Limb (tissue), 2 donors: ENCODE results near the gene C17orf100.
A peak's percentile ranks its signal among the peaks of the same experiment; 100 is the strongest.

ENCODE experiments used
- DNase-seq, 2 donors: peaks; one replicate each; pipeline ENCODE4 v3.0.0-alpha.2; 2016; ENCODE audit errors: extremely low spot score in 2 of 2

C17orf100 gene

DNA sequence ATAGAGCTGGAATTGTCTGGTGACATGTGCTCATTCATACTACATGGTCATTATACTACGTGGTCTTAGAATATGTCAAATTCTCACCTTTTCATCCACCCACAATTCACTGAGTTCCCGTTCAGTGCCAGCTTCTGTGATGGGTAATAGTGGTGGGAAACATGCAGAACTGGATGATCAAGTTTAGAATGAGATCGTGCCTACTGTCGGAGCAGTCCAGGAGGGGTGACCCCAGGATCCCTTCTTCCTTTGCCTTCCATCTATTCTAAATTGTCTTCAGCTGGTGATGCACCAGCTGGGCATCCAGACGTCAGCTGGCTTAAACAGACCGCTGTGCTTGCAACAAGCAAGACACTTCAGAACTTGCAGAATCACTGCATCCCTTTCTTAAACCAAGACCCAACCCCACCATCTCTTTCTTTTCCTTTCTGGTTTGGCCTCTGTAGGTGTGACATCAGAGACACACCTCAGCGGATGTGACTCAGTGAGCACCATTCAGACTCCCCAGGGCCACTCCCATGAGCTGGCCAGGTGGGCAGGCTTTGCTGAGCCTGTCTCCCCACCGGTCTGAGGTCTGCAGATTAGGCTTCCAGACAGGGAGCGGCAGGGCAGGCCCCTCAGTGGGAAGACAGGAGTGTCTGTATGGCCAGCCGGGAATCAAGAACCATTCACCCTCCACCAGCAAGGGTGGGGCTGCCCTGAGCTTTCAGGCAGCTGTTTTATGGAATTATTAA lies 18.1 kb downstream of the C17orf100 start:
- no peak for DNase-seq

DNA sequence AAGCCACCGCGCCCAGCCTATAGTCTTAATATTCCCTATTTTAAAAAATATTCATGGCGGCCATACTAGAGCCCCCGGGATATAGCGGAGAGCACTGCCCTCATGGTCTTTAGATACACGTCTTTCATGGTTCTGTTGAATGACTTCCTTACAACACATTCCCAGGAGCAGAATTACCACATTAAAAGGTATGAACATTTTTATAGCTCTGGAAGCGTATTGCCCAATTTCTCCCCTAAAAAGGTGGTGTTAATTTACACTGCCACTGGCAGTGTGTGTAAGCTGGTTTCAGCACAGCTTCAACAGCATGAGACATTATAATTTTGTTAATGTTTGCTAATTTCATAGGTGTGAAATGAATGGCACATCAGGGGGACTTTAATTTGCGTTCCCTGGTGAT lies 19.0 kb downstream of the C17orf100 start:
- no peak for DNase-seq

DNA sequence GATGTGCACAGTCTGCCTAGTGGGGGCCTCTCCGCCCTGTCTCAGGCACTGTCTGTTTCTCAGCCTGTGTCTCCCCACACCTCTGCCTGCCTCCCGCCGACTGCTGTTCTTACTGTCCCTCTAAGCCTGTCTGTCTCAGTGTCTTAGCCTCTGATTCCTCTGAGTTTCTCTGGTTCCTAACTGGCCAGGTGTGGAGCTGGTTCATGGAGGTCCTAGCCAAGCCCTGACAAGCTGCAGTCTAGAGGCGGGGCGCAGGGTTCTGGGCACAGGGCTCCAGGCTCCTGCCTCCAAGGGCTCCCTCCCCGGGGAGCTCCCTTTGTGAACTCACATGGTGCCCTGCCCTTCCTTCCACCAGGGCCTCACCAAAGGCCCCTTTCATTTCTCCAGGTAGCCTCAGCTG lies 19.4 kb downstream of the C17orf100 start:
- DNase-seq, result no peak

DNA sequence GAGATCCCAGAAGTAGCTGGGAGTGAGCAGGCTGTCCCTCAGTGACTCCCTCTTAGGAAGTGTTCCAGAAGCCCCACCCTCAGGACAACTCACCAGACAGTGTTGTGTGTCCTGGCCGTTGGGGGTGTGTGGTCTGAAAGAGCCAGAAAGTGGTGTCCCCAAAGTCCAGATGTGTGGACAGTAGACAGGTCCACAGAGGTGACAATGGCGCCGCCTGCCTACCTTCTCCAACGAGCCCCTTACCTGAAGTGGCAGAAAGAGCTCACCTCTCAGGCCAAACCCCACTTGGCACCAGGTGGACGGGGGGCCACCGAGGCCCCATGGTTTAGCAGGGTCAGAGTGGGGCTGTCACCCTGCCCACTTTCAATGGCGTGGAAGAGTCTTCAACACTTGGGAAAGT lies 19.9 kb downstream of the C17orf100 start:
- no peak for DNase-seq

DNA sequence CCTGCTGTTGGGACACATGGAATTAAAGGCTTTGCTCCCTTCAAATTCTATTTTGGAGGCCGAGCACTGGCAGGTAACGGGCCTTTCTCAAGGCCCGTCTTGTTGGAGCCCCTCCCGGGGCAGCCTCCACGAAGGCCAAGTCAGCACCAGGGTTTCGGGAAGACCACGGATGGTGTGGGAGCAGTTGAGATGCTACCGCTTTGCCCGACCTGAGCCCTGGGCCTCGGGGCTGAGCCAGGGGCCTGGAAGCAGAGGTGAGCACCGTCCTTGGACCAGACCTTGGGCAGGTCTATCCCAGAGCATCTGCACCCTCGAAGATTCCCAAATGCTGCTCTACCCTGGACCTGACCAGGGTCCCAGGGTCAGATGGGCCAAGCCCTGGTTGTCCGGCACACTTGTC lies 23.0 kb downstream of the C17orf100 start:
- no peak for DNase-seq

DNA sequence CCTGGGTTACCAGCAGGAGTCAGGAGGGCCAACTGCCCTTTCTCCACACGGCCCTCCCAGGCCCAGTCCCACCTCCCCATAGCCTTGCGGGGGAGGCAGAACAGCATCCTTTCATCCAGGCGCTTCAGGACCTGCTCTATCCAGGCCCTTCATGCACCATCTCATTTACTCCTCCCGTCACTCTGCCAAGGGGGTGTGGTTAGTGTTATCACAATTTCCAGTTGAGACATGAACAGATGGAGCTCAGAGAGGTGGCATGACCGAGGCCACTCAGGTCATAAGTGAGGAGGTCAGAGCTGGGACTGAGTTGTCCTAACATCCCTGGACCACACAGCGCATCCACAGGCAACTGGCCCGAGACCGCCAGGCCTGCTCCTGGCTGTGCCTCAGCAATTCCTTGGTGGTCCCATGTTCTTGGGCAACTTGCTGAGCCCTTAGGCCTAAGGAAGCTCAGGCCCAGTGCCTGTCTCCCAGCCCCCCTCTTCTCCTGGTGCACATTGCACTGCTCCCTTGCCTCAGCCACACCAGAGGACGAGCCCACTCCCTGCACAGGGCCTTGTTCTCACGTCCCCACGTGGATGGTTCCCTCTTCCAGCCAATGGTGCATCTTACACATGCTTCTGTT lies 23.8 kb downstream of the C17orf100 start:
- no peak for DNase-seq

DNA sequence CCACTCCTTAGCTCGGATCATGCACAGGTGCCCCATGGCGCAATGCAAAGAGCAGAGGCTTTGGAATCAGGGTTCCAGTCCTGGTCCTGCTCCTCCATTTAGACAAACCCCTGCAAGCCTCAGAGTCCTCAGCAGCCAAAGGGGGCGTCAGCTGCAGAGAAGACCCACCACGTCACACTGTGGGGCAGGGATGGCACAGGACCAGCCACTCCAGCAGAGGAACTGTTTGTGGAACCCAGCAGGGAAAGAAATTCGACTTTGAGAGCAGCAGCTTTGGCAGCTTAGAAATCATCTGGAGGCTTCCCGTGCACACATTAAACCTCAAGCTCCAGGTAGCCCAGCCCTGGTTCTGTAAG lies 25.2 kb downstream of the C17orf100 start:
- no peak for DNase-seq

DNA sequence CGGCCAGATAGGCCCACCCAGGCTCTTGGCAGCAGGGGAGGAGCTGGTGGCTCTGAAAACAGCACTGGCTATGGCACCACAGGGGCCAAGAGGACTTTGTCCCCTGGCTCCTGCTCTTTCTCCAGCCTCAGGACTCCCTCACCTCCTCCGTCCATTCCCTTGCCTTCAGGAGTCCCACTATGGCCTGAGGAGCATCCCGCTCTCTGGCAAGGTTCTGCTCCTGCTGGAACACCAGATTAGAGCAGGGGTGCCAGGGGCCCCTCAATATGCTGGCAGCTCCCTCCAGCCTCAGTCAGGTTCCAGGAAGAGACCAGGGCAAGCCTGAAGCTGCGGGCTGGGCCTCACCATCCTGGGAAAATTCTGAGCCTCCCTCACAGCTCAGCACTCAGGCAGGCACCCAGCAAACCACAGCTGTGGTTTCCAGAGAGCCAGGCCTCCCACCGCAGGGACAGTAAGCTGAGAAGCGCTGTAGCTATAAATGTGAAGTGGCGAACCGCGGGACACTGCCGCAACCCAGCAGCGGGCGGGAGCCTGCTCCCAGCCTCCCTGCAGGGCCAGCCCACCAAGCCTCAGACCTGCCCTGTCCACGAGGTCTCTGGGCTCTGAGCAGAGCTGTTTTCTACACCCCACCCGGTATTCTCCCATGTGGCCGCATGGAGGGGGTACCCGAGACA lies 25.7 kb downstream of the C17orf100 start:
- DNase-seq, result peak in 1 of 2 donors; percentile 33

DNA sequence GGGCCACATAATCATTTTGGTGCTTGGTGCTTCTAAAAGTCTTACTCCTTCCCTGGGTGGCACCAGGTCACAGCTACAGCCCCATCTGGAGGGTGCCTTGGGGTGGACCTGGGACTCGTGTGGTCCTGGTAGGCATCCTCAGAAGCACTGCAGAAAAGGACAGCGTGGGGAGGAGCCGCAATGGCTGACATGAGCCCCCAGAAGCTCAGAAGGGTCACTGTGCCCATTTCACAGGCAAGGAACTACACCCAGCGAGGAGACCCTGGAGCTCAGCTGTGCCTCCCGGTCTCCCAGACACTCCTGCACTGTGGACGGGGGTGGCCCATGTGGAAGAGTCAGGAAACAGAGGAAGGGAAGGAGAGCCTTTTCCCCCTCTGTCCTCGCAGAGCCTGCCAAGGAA lies 26.4 kb downstream of the C17orf100 start:
- DNase-seq, result no peak

DNA sequence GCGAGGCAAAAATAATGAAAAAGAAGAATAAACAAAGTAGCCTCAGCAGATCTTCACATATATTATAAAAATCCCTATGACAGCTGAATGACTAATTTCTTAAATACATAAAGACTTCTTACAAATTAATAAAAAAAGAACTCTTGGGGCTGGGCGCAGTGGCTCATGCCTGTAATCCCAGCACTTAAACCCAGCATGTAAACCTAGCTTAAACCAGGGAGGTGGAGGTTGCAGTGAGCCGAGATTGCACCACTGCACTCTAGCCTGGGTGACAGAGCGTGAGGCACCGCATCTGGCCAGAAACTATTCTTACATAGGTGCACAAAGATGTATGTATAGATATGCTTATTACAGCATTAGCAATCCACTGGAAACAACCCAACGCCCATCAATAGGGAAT lies 27.7 kb downstream of the C17orf100 start:
- DNase-seq, result no peak

DNA sequence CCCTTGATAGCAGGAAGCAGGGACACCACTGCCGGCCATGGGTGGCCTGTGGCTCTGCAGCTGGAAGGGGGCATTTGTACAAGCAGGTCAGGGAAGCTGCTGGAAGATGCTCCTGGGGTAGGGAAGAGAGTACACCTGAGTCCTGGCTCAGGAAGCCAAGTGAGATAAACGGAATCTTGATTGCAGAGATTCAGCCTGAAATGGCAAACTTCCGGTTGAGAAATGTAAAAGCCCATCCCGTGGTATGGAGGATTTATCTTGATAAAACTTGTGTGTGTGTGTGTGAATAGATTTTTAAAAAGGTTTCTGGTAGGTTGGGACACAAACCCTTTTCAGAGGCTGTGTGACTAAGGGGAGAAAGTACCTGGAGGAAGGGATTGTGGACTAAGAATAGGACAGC lies 29.6 kb downstream of the C17orf100 start:
- no peak for DNase-seq

DNA sequence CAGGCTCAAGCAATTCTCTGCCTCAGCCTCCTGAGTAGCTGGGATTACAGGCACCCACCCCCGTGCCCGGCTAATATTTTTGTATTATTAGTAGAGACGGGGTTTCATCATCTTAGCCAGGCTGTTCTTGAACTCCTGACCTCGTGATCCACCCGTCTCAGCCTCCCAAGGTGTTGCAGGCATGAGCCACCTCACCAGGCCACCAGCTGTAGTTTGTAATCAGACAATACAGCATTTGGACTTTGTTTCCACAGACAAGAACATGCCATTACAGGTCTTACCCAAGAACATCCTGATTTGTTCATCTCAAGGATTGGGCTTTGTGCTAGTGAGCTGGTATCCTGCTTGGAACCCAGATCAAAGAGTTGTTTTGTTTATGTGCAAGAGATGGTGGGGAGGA lies 30.1 kb downstream of the C17orf100 start:
- DNase-seq, result no peak

DNA sequence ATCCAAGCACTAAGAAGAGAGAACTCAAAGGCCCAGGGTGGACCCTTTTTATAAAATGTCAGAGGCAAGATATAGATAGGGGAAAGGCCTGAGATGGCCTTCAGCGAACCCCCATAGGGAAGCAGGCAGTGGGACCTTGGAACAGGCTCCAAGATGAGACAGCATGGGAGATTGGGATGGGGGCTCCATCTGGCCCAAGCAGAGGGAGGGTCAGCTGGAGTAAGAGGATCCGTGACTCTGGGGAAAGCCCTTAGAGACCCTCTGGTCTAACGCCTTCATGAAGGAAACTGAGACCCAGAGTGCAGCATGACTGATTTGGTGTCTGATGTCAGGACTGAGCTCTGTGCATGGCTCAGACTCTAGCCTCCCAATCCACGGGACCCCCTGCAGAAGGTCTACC lies 30.8 kb downstream of the C17orf100 start:
- no peak for DNase-seq

DNA sequence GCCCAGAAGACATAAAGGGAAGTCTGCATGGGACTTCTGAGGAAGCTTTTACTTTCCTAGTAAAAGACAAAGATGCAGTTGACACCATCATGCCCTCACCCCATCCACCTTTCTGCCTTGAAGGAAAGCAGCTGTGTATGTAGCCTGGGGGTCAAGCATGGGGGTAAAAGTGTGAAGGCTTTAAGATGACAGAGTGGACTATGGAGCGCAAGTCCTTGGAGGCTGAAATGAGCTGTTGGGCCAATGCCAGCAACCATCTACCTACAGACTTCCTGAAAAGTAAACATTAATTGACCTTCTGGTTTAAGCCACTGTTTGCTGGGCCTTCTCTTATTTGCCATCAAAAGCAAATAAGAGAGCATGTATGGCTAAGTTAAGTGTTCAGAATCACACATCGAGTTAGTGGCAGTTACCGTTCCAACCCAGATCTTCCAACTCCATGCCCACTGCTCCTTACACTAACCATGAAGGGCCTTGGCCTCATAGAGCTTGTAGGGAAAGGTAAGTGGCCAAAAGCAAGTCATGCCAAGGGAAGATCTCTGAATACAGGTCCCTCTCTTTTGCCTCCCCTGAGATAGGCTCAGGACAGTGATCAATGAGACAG lies 31.6 kb downstream of the C17orf100 start:
- no peak for DNase-seq

DNA sequence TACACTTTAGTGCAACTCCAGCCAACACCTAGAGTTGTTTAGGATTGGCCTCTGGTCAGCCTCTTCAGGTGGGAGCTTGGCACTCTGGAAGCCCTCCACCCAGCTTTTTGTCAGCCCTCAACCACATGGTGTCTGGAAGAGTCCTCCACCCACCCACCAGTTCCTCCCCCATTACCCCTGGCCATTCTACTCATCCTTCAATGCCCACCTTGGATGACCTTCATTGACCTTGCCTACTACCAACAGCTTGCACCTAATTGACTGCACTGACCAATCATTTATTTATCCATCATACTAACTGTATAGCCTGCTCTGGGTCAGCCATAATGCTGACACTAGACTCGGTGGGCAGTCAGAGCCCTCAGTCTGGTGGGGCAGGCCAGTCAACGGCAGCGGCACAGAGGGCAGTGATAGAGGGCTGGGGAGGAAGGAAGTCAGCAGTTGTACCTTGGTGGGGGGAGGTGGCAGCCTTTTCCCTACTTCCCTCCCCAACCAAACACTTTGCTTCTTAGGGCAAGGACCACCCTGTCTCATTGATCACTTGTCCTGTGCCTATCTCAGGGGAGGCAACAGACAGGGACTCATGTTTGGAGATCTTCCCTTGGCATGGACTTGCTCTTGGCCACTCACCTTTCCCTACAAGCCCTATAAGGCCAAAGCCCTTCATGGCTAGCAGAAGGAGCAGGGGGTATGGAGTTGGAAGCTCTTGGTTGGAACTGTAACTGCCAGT lies 32.3 kb downstream of the C17orf100 start:
- no peak for DNase-seq

DNA sequence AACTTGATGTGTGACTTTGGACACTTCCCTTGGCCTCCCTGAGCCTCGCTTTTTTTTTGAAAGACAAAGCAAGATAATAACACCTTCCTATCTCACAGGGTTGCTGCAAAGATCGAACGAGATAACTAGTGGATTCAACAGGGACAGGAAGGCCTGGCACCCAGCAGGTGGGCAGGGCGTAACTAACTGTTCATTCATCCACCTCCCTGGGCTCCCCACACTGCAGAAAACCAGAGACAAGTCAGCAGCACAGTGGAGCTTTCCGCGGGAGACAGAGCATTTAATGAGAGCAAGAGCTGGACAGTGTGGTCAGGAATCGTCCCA lies 32.9 kb downstream of the C17orf100 start:
- no peak for DNase-seq

DNA sequence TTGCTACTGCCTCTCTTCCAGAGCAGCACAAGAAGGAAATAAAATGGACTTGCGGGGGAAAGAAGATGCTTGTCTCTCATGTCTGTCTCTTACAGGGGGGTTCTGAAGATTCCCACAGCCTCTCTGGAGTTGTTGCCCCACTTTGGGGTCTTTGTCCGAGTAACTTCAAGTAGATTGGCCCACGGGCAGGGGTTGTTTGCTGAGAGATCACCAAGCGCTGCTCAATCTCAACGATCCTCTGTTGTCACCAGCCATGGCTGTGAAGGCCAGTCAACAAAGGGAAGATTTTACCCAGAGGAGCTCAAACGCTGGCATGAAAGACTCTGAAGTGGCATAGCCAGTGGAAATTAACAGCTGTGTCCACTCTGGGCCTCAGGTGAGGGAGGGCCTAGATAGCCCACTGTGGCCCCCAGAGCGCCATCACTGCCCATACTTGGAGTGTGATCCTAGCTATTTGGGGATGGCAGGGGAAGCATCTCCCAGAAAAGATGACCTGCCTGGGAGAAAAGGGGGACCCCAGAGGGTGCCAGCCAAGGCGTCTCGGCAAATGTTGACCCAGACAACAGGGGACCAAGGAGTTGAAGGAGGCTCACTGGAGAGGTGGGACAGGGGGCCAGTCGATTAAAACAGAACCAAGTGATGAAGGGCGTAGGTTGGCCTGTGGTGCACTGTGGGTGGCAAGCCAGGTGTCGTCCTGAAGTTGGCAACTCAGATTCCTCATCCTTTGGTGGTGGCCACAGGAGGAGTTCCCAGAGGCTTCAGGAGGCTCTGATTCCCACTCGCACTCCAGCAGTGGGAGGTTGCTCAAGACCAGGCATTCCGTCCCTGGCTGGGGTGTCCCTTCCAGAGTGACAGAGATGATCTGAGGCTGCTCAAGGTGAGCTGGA lies 33.6 kb downstream of the C17orf100 start:
- no peak for DNase-seq

DNA sequence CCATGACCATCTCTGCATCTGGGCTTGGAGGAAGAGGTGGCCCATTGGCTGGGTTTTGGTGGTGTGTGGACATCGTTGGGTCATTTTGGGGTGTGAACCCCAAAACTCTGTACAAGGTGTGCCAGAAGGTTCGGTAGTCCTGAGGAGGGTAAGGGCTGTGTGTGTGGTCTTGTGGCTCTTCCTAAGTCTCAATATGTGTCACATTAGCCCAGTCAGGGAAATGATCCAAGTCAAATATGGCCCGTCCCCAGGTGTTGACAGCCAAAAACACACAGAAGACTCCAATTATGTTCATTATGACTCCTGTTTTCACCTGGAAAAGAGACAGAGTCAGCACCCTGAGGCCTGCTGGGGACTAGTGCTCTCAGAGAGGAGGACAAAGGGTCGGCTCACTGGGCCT lies 34.5 kb downstream of the C17orf100 start:
- DNase-seq, result no peak

DNA sequence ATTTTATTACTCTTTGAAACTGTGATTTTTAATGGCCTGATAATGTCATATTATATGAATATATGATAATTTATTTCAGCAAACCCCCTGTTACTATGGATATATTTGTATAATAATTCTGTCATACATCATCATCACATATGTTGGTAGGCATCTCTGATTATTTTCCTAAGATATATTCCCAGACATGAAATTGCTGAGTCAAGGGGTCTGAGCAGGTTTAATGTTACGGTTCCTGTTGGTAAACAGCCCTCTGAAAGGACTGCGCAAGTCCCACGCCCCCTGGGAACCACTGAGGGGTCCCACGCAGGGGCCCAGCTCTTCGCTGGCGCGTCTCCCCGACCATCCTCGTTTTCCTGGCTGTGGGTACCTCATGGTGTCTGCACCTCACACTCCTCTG lies 37.4 kb downstream of the C17orf100 start:
- DNase-seq, result no peak

DNA sequence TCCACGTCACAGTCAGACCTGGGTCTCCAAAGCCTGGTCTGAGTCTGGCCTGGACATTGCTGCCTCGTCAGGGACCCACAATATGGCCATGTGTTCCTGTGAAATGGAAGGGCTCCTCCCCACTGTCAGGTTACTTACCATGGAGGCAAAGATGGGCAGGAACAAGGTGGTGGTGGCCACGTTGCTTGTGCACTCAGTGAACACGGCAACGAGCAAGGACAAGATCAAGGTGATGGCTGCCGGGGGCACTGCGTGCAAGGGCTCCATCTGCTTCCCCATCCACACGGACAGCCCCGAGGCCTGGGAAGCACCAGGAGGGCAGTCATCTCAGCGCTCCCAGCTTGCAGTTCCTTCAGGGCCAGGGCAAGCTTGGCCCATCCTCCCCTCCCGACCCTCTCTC lies 39.1 kb downstream of the C17orf100 start:
- DNase-seq, result no peak

DNA sequence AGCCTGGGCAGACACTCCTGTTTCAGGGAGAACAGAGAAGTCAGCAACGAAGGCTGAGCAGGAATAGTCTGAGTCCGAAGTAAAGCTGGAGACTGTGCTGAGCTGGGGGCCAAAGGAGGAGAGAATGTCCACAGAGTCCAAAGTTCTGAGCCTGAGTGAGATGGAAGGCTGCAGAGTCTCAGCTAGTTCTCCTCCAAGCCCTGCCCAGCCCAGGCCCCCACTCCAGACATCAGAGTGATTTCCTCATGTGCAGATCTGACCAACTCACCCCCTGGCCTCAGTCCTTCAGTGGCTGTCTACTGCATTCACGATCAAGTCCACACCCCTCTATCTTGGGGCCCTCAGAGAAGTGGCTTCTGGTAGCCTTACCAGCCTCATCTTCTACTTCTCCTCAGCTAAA lies 40.0 kb downstream of the C17orf100 start:
- no peak for DNase-seq
